WTC11 (cell line): Measurements from ENCODE around the gene CEP126. TPM values are rescaled to one million over a fixed set of nuclear protein-coding genes. Genes with fewer than 3 reads are reported as not detected.

ENCODE experiments used
- ATAC-seq: fragments of 200-7000 bp; cut with Tn5 transposase; 2 replicates; pipeline ENCODE4 v1.10.0; 2021; ENCODE audit warnings: mild to moderate bottlenecking, moderate library complexity
- CTCF ChIA-PET: fragments of 300-600 bp; sonication (Branson Sonifier 250); formaldehyde crosslinking; loops from one replicate; lab custom pipeline; 2021; ENCODE audit warnings: antibody characterized with exemption; lab: Charles Lee
- POLR2A ChIA-PET: fragments of 350-600 bp; sonication (Branson Sonifier 250); formaldehyde crosslinking; loops from one replicate; lab custom pipeline; 2021; ENCODE audit warnings: antibody characterized with exemption; lab: Charles Lee
- DNase-seq: peaks from one replicate; pipeline ENCODE4 v3.0.0; 2021; ENCODE audit warnings: low spot score
- H3K27ac Mint-ChIP-seq: 2 replicates; pipeline ENCODE4 v1.8.0; 2021; ENCODE audit warnings: mixed read lengths
- H3K27me3 Mint-ChIP-seq: 2 replicates; pipeline ENCODE4 v1.8.0; 2021; ENCODE audit warnings: low read depth, mild to moderate bottlenecking, moderate library complexity, mixed read lengths
- H3K36me3 Mint-ChIP-seq: 2 replicates; pipeline ENCODE4 v1.8.0; 2021; ENCODE audit warnings: mixed read lengths
- H3K4me1 Mint-ChIP-seq: 2 replicates; pipeline ENCODE4 v1.8.0; 2022; ENCODE audit warnings: mixed read lengths
- H3K4me3 Mint-ChIP-seq: 2 replicates; pipeline ENCODE4 v1.8.0; 2021; ENCODE audit warnings: mild to moderate bottlenecking, moderate library complexity, mixed read lengths
- H3K9me3 Mint-ChIP-seq: 2 replicates; pipeline ENCODE4 v1.8.0; 2021; ENCODE audit warnings: mixed read lengths
- ATF1 ChIP-seq: sonication (generic); formaldehyde crosslinking; IDR thresholded peaks from 2 replicates; pipeline ENCODE4 v1.8.1; 2023; ENCODE audit warnings: mild to moderate bottlenecking, moderate library complexity, missing genetic modification reagents
- FOXJ3 ChIP-seq: sonication (generic); formaldehyde crosslinking; IDR thresholded peaks from 2 replicates; pipeline ENCODE4 v1.9.0; 2021; ENCODE audit warnings: missing genetic modification reagents, mild to moderate bottlenecking, borderline replicate concordance
- FOXP4 ChIP-seq: sonication (generic); formaldehyde crosslinking; IDR thresholded peaks from 2 replicates; pipeline ENCODE4 v1.8.0; 2022; ENCODE audit warnings: mild to moderate bottlenecking, missing genetic modification reagents
- JUN ChIP-seq: sonication (generic); formaldehyde crosslinking; IDR thresholded peaks from 2 replicates; pipeline ENCODE4 v1.8.0; 2023; ENCODE audit warnings: mild to moderate bottlenecking, missing genetic modification reagents
- KAT7 ChIP-seq: sonication (generic); formaldehyde crosslinking; IDR thresholded peaks from 2 replicates; pipeline ENCODE4 v1.8.1; 2023; ENCODE audit warnings: missing genetic modification reagents, mild to moderate bottlenecking, borderline replicate concordance
- NFATC4 ChIP-seq: fragments of 250-450 bp; sonication (Bioruptor Pico); IDR thresholded peaks from 2 replicates; pipeline ENCODE4 v1.9.0; 2021; ENCODE audit warnings: mild to moderate bottlenecking
- NR3C1 ChIP-seq: sonication (generic); formaldehyde crosslinking; conservative IDR thresholded peaks from 2 replicates; pipeline ENCODE4 v1.8.1; 2023; ENCODE audit warnings: low read depth, mild to moderate bottlenecking, missing genetic modification reagents
- PRRX2 ChIP-seq: fragments of 250-450 bp; sonication (Bioruptor Pico); IDR thresholded peaks from 2 replicates; pipeline ENCODE4 v1.8.0; 2021; ENCODE audit warnings: mild to moderate bottlenecking
- ZNF121 ChIP-seq: sonication (generic); formaldehyde crosslinking; IDR thresholded peaks from 2 replicates; pipeline ENCODE4 v1.8.0; 2023; ENCODE audit warnings: missing genetic modification reagents
- ZNF423 ChIP-seq: fragments of 250-450 bp; sonication (Bioruptor Pico); IDR thresholded peaks from 2 replicates; pipeline ENCODE4 v2.1.2; 2022; ENCODE audit warnings: mild to moderate bottlenecking, moderate library complexity
- total RNA-seq: library from RNA; stranded (reverse); gene quantifications from 3 replicates; pipeline ENCODE4 v1.2.3, GENCODE V29; 2021
- TF ChIP-seq, protein P1 (sequence below): sonication (generic); formaldehyde crosslinking; IDR thresholded peaks from 2 replicates; pipeline ENCODE4 v1.8.0; 2023; ENCODE audit warnings: missing genetic modification reagents, mild to moderate bottlenecking, borderline replicate concordance
- TF ChIP-seq, protein P2 (sequence below): sonication (generic); formaldehyde crosslinking; IDR thresholded peaks from 2 replicates; pipeline ENCODE4 v1.8.1; 2023; ENCODE audit warnings: mild to moderate bottlenecking, missing genetic modification reagents, moderate library complexity
- TF ChIP-seq, protein P3 (sequence below): fragments of 250-450 bp; sonication (Bioruptor Pico); IDR thresholded peaks from 2 replicates; pipeline ENCODE4 v1.8.0; 2021; ENCODE audit warnings: mild to moderate bottlenecking
- TF ChIP-seq, protein P4 (sequence below): sonication (generic); formaldehyde crosslinking; IDR thresholded peaks from 2 replicates; pipeline ENCODE4 v1.8.1; 2022; ENCODE audit warnings: missing genetic modification reagents, borderline replicate concordance

CEP126 gene
- total RNA-seq, 1 experiment from 2014 or later, result 2.4 TPM

DNA sequence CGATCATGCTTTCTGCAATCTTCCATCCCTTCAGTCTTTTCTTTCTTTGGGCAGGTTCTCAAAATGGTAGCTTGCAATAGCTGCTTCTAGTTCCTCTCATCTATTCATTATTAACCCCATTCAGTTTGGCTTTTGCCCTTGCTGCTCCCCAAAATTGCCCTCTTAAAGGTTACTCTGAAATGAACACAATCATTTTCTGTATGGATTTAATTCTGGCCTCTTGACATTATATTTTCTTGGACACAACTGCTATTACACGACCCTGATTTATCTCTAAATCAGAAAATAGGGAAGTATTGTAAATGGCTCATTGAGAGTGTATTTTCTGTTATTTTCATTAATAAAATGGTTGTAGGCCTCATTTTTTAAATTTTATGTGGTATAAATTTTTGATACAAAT lies 1.6 kb downstream of the CEP126 start, which contains the start of gene ANGPTL5:
Gene ANGPTL5 (minus strand): TSS at position 101 of the 400 bp plus-strand sequence. CDS start 8,613 bp downstream, outside the sequence.
- H3K36me3 Mint-ChIP-seq, result no peaks in the 10 kb centered on the region
- TF ChIP-seq FOXP4 (CRISPR knock-in tag) (no peak), NR3C1 (CRISPR knock-in tag) (no peak)
- peak within 1 kb of the TSS; percentile 93 for H3K4me3 Mint-ChIP-seq
- ATAC-seq (no peak), DNase-seq (no peak)
- H3K4me1 Mint-ChIP-seq, result peaks cover 36% of the 10 kb centered on the region
- CTCF ChIA-PET, result no interaction called here
- POLR2A ChIA-PET, result no interaction called here
- no peaks in the 10 kb centered on the region; the same call in 1 of the 2 replicates for H3K27me3 Mint-ChIP-seq
- no peaks in the 10 kb centered on the region for H3K9me3 Mint-ChIP-seq
- peak within 1 kb of the TSS; percentile 76 for H3K27ac Mint-ChIP-seq

- no peak for ATAC-seq
- Mint-ChIP-seq H3K9me3 (no peaks in the 10 kb centered on the region), H3K4me3 (no peak overlapping the region)
- ChIA-PET POLR2A (no interaction called here), CTCF (no interaction called here)
- no peak for TF ChIP-seq NFATC4 (CRISPR knock-in tag)
- TF ChIP-seq, all 79 proteins: peak for 0
- DNase-seq, result no peak
- Mint-ChIP-seq H3K36me3 (no peaks in the 10 kb centered on the region), H3K4me1 (peaks cover 36% of the 10 kb centered on the region), H3K27ac (no peak overlapping the region), H3K27me3 (no peaks in the 10 kb centered on the region; the same call in 1 of the 2 replicates)
Measured at GRCh38 chr11:101917226-101917625, 2.4 kb downstream of the CEP126 start.

GRCh38 chr11:101920992-101921391 lies 6.2 kb downstream of the CEP126 start:
- DNase-seq, result no peak
- H3K9me3 Mint-ChIP-seq, result no peaks in the 10 kb centered on the region
- H3K27me3 Mint-ChIP-seq, result no peaks in the 10 kb centered on the region
- H3K27ac Mint-ChIP-seq, result no peak overlapping the region
- no peak for TF ChIP-seq JUN (CRISPR knock-in tag)
- TF ChIP-seq, protein P1, sequence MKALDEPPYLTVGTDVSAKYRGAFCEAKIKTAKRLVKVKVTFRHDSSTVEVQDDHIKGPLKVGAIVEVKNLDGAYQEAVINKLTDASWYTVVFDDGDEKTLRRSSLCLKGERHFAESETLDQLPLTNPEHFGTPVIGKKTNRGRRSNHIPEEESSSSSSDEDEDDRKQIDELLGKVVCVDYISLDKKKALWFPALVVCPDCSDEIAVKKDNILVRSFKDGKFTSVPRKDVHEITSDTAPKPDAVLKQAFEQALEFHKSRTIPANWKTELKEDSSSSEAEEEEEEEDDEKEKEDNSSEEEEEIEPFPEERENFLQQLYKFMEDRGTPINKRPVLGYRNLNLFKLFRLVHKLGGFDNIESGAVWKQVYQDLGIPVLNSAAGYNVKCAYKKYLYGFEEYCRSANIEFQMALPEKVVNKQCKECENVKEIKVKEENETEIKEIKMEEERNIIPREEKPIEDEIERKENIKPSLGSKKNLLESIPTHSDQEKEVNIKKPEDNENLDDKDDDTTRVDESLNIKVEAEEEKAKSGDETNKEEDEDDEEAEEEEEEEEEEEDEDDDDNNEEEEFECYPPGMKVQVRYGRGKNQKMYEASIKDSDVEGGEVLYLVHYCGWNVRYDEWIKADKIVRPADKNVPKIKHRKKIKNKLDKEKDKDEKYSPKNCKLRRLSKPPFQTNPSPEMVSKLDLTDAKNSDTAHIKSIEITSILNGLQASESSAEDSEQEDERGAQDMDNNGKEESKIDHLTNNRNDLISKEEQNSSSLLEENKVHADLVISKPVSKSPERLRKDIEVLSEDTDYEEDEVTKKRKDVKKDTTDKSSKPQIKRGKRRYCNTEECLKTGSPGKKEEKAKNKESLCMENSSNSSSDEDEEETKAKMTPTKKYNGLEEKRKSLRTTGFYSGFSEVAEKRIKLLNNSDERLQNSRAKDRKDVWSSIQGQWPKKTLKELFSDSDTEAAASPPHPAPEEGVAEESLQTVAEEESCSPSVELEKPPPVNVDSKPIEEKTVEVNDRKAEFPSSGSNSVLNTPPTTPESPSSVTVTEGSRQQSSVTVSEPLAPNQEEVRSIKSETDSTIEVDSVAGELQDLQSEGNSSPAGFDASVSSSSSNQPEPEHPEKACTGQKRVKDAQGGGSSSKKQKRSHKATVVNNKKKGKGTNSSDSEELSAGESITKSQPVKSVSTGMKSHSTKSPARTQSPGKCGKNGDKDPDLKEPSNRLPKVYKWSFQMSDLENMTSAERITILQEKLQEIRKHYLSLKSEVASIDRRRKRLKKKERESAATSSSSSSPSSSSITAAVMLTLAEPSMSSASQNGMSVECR (CRISPR knock-in tag), result no peak
- TF ChIP-seq, protein P2, sequence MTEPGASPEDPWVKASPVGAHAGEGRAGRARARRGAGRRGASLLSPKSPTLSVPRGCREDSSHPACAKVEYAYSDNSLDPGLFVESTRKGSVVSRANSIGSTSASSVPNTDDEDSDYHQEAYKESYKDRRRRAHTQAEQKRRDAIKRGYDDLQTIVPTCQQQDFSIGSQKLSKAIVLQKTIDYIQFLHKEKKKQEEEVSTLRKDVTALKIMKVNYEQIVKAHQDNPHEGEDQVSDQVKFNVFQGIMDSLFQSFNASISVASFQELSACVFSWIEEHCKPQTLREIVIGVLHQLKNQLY (CRISPR knock-in tag), result no peak
- TF ChIP-seq ZNF121, result no peak
- no peak for TF ChIP-seq ZNF423 (CRISPR knock-in tag)
- TF ChIP-seq, protein P3, sequence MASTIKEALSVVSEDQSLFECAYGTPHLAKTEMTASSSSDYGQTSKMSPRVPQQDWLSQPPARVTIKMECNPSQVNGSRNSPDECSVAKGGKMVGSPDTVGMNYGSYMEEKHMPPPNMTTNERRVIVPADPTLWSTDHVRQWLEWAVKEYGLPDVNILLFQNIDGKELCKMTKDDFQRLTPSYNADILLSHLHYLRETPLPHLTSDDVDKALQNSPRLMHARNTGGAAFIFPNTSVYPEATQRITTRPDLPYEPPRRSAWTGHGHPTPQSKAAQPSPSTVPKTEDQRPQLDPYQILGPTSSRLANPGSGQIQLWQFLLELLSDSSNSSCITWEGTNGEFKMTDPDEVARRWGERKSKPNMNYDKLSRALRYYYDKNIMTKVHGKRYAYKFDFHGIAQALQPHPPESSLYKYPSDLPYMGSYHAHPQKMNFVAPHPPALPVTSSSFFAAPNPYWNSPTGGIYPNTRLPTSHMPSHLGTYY (CRISPR knock-in tag), result no peak
- TF ChIP-seq ATF1 (CRISPR knock-in tag), result no peak
- TF ChIP-seq KAT7, result no peak
- TF ChIP-seq FOXP4 (CRISPR knock-in tag), result no peak
- no peak for TF ChIP-seq FOXJ3 (CRISPR knock-in tag)
- TF ChIP-seq, protein P4, sequence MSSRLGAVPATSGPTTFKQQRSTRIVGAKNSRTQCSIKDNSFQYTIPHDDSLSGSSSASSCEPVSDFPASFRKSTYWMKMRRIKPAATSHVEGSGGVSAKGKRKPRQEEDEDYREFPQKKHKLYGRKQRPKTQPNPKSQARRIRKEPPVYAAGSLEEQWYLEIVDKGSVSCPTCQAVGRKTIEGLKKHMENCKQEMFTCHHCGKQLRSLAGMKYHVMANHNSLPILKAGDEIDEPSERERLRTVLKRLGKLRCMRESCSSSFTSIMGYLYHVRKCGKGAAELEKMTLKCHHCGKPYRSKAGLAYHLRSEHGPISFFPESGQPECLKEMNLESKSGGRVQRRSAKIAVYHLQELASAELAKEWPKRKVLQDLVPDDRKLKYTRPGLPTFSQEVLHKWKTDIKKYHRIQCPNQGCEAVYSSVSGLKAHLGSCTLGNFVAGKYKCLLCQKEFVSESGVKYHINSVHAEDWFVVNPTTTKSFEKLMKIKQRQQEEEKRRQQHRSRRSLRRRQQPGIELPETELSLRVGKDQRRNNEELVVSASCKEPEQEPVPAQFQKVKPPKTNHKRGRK (CRISPR knock-in tag), result no peak
- TF ChIP-seq PRRX2, result no peak
- H3K36me3 Mint-ChIP-seq, result no peaks in the 10 kb centered on the region
- no peak overlapping the region for H3K4me3 Mint-ChIP-seq
- H3K4me1 Mint-ChIP-seq, result peaks cover 9% of the 10 kb centered on the region
- CTCF ChIA-PET, result no interaction called here
- POLR2A ChIA-PET, result no interaction called here
- ATAC-seq, result no peak
